Mammary epithelial cell (primary cell): Measurements from ENCODE around the gene PITX1.

Source experiments
- CTCF ChIP-seq, 2 donors: IDR thresholded peaks in 1 of 2; conservative IDR thresholded peaks in 1 of 2; 2 replicates each; pipeline ENCODE4 v1.5.1; 2011 to 2012; ENCODE audit warnings: inconsistent platforms in 2 of 2, low read length in 2 of 2, mild to moderate bottlenecking in 2 of 2, control low read depth in 1 of 2, low read depth in 1 of 2; ENCODE audit not compliant: insufficient read depth in 1 of 2; ENCODE audit errors: extremely low read depth in 1 of 2
- EZH2 ChIP-seq: IDR thresholded peaks from 2 replicates; pipeline ENCODE4 v1.6.1; 2012; ENCODE audit warnings: low read length, inconsistent platforms, borderline replicate concordance

DNA sequence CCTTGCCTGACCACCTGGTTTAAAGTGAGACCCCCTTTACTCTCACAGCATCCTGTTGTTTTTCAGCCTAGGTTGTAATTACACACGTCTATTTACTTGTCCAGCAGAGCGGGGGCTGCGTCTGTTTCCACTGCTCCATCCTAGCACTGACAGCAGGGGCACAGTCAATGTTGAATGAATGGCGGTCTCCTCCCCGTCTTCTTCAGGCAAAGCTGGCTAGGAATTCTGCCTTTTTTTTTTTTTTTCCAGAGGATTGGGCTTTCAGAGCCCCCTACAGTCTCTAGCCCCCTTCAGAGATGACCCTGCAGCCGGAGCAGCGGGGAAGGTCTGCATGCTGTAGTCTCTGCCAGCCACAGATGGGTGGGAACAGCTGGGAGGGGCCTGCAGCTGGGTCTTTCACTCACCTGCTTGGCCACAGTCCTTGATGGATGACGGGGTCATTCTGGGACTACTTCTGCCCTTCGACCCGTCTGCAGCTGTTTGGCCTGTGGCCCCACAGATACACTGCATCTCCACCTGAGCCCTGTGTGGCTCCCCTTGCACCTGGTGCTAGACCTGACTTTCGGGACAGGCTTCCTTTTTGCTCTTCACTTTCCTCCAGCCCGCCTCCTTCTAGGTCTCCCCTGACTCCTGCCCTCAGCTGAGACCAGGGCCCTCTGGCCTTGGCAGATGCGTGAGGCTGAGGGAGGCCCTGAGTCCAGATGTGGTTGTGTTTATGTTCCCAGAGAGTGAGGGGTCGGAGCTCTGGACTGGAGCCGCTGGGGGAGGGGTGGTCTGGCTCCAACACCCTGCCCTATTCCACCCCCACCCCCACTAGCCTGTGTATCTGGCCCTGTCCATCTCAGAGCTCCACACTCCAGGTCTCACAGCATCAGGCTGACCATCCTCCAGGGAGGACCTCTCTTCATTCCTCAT is 8.0 kb downstream of the PITX1 start:
- no peak for TF ChIP-seq CTCF (conservative IDR thresholded peaks at IDR 0.05 in 1 of 2, IDR thresholded peaks at IDR 0.05 in 1 of 2; ENCODE audit: extremely low read depth in 1 of 2, insufficient read depth in 1 of 2, low read depth in 1 of 2, low read length in 2 of 2)
- no peak for TF ChIP-seq EZH2
